Epithelial cell of proximal tubule (primary cell): ENCODE measurements around the gene TXK. TPM values are rescaled to one million over a fixed set of nuclear protein-coding genes. Genes with fewer than 3 reads are reported as not detected.

Experiments
- DNase-seq: peaks from one replicate; pipeline ENCODE4 v3.0.0-alpha.2; 2011; ENCODE audit warnings: low read depth
- H3K4me3 ChIP-seq: 2 replicates; pipeline ENCODE4 v1.5.1; 2011; ENCODE audit warnings: low read depth, mild to moderate bottlenecking, low read length
- total RNA-seq: library from RNA; depleted of rRNA; stranded (reverse); fragments of >200 nt; gene quantifications from 2 replicates; pipeline ENCODE4 v1.2.3, GENCODE V29; 2015
- TF ChIP-seq, protein P1 (sequence below): conservative IDR thresholded peaks from 2 replicates; pipeline ENCODE4 v1.5.1; 2012; ENCODE audit warnings: low read depth, mild to moderate bottlenecking, low read length

The TXK gene
- total RNA-seq, 1 donor from 2014 or later, result 2.0 TPM

DNA sequence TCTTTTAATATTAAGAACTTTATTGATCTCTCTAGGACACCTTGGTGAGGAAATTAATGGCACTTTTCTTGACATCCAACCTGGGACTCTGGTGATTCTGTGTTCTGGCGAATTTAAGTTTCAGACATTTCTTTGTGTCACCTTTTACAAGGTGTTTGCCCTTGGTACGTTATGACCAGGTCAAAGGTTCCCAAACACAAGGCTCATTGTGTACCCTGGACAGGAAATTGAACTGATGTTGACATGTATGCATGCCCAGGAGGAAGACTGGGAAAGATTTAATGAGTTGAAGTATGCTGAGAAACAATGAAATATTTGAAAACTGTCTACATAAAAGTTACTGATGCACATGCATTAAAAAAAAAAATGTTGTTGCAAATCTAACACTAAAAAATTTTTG is 95.4 kb downstream of the TXK start:
- TF ChIP-seq, protein P1, sequence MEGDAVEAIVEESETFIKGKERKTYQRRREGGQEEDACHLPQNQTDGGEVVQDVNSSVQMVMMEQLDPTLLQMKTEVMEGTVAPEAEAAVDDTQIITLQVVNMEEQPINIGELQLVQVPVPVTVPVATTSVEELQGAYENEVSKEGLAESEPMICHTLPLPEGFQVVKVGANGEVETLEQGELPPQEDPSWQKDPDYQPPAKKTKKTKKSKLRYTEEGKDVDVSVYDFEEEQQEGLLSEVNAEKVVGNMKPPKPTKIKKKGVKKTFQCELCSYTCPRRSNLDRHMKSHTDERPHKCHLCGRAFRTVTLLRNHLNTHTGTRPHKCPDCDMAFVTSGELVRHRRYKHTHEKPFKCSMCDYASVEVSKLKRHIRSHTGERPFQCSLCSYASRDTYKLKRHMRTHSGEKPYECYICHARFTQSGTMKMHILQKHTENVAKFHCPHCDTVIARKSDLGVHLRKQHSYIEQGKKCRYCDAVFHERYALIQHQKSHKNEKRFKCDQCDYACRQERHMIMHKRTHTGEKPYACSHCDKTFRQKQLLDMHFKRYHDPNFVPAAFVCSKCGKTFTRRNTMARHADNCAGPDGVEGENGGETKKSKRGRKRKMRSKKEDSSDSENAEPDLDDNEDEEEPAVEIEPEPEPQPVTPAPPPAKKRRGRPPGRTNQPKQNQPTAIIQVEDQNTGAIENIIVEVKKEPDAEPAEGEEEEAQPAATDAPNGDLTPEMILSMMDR, result no peak
- no peak overlapping the region for H3K4me3 ChIP-seq
- DNase-seq, result no peak

- DNase-seq, result no peak
- H3K4me3 ChIP-seq, result no peak overlapping the region
- TF ChIP-seq, protein P1, result no peak
These were observed 97.0 kb downstream of the TXK start for GRCh38 chr4:48037117-48037462.

GRCh38 chr4:48035952-48036351 is 98.1 kb downstream of the TXK start:
- no peak for DNase-seq
- TF ChIP-seq, protein P1, result no peak

DNA sequence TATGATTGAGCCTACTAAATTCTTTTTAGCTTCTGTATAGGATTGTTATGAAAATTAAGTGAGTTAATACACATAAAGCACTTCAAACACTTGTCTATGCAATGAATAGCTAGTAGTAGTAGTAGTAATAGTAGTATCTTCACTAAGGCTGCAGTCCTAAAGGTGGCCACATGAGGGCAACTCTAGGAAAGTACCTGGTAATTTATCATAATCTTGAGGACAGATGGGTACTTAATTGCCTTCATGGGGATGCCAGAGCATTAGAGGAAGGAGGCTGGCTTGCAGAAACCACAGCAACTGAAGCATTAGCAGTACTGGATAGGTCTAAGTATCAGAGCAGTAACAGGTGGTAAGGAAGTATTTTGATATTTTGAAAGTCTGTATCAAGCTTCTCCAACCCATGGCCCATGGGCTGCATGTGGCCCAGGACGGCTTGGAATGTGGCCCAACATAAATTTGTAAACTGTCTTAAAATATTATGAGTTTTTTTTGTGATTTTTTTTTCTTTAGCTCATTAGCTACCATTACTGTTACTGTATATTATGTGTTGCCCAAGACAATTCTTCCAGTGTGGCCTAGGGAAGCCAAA is 100.1 kb downstream of the TXK start:
- DNase-seq, result no peak
- TF ChIP-seq, protein P1, result peak; percentile 75
- no peak overlapping the region for H3K4me3 ChIP-seq

More at GRCh38 chr4:48035952-48036351, 98.1 kb downstream of the TXK start:
- no peak overlapping the region for H3K4me3 ChIP-seq

GRCh38 chr4:48033412-48033811 is 100.6 kb downstream of the TXK start:
- no peak overlapping the region for H3K4me3 ChIP-seq
- DNase-seq, result no peak
- TF ChIP-seq, protein P1, result no peak

- no peak for DNase-seq
- H3K4me3 ChIP-seq, result no peak overlapping the region
- TF ChIP-seq, protein P1, result no peak
These were observed 101.3 kb downstream of the TXK start for GRCh38 chr4:48032721-48033120.

DNA sequence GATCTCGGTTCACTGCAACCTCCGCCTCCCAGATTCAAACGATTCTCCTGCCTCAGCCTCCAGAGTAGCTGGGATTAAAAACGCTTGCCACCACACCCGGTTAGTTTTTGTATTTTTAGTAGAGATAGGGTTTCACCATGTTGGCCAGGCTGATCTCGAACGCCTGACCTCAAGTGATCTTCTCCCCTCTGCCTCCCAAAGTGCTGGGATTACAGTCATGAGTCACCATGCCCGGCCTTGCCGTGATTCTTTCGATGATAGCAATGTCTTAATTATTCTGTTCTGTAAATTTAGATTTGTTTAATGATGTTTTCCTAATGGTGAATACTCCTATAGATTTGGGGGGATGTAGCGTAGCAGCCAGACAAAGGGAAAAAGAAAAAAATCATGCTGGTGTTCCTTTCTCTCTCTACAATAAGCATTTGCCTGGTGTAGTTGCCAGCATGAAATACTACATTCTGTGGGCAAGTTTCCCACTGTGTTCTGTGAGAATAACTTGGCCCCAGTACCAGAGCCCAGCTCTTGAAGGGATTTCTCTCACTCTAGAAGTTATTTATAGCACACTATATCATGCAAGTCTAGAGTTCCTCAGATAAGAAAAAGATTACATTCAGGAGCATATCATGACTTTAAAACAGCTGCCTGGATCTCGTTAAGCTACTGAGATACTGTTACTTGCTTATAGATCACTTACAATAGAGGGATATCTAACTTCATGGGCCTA is 102.1 kb downstream of the TXK start:
- no peak overlapping the region for H3K4me3 ChIP-seq
- no peak for DNase-seq
- TF ChIP-seq, protein P1, result no peak
